K562 (cell line): ENCODE results near the gene TBC1D5. TPM values are rescaled to one million over a fixed set of nuclear protein-coding genes. Genes with fewer than 3 reads are reported as not detected.
A peak's percentile ranks its signal among the peaks of the same experiment; 100 is the strongest.

Source experiments
- ATF1 ChIP-seq, 2 experiments: fragments of 450-650 bp in 1 of 2; IDR thresholded peaks; 2 replicates each; pipeline ENCODE4 v1.6.1; 2016; ENCODE audit warnings: missing compliant biosample characterization in 1 of 2, missing genetic modification characterization in 1 of 2
- HNRNPLL ChIP-seq: fragments of 200-400 bp; formaldehyde crosslinking; IDR thresholded peaks from 2 replicates; pipeline ENCODE4 v1.6.1; 2017; ENCODE audit warnings: low read length, low read depth, mild to moderate bottlenecking; ENCODE audit not compliant: poor library complexity, severe bottlenecking
- HNRNPUL1 ChIP-seq: fragments of 200-400 bp; formaldehyde crosslinking; IDR thresholded peaks from 2 replicates; pipeline ENCODE4 v1.6.1; 2017; ENCODE audit warnings: low read length
- MCM5 ChIP-seq: fragments of 450-650 bp; IDR thresholded peaks from 2 replicates; pipeline ENCODE4 v1.6.1; 2016; ENCODE audit warnings: low read depth
- PTBP1 ChIP-seq: fragments of 200-400 bp; formaldehyde crosslinking; IDR thresholded peaks from 2 replicates; pipeline ENCODE4 v1.6.1; 2017; ENCODE audit warnings: low read depth, low read length
- U2AF1 ChIP-seq: fragments of 200-400 bp; formaldehyde crosslinking; optimal IDR thresholded peaks from 2 replicates; pipeline ENCODE3; 2017; ENCODE audit warnings: mild to moderate bottlenecking, low read depth, low read length, moderate library complexity
- USF1 ChIP-seq: sonication (generic); formaldehyde crosslinking; IDR thresholded peaks from 2 replicates; pipeline ENCODE4 v1.9.0; 2022; ENCODE audit warnings: mild to moderate bottlenecking, missing genetic modification reagents
- XRCC4 ChIP-seq: IDR thresholded peaks from one replicate; pipeline ENCODE4 v1.6.1; 2011; ENCODE audit not compliant: insufficient read depth, insufficient read length; ENCODE audit errors: extremely low read depth
- ZBTB26 ChIP-seq: fragments of 450-650 bp; formaldehyde crosslinking; IDR thresholded peaks from 2 replicates; pipeline ENCODE4 v1.4.0; 2022; ENCODE audit warnings: missing genetic modification characterization
- ZNF133 ChIP-seq: fragments of 250-450 bp; sonication (Bioruptor Pico); IDR thresholded peaks from 2 replicates; pipeline ENCODE4 v1.4.0; 2020; ENCODE audit warnings: mild to moderate bottlenecking
- ZNF24 ChIP-seq: fragments of 450-650 bp; IDR thresholded peaks from 2 replicates; pipeline ENCODE4 v1.6.1; 2016
- ZNF263 ChIP-seq: sonication (generic); formaldehyde crosslinking; IDR thresholded peaks from 2 replicates; pipeline ENCODE4 v1.8.0; 2022; ENCODE audit warnings: mild to moderate bottlenecking, missing genetic modification reagents, borderline replicate concordance
- ZNF431 ChIP-seq: sonication (generic); formaldehyde crosslinking; IDR thresholded peaks from 2 replicates; pipeline ENCODE4 v1.8.0; 2022; ENCODE audit warnings: mild to moderate bottlenecking, missing genetic modification reagents
- ZNF57 ChIP-seq: fragments of 450-650 bp; formaldehyde crosslinking; IDR thresholded peaks from 2 replicates; pipeline ENCODE4 v1.4.0; 2020; ENCODE audit warnings: mild to moderate bottlenecking, moderate library complexity
- ZNF707 ChIP-seq: fragments of 250-450 bp; sonication (Bioruptor Pico); conservative IDR thresholded peaks from 2 replicates; pipeline ENCODE4 v1.8.0; 2022; ENCODE audit warnings: inconsistent platforms, mild to moderate bottlenecking, moderate library complexity
- polyA plus RNA-seq, 8 experiments: library from polyadenylated mRNA; depleted of rRNA in 4 of 8; stranded (reverse) in 5 of 8; unstranded in 3 of 8; fragments of >200 nt; fragmentation: Nextera tagmentation in 2 of 8; fragmentation: Illumina TruSeq in 1 of 8; extraction: Ambion mirVana in 2 of 8; extraction: Trizol in 1 of 8; gene quantifications; 2 replicates each; pipeline versions ENCODE4 v1.2.1 to v1.2.3, GENCODE V29; 2011 to 2014; ENCODE audit warnings: inconsistent platforms in 1 of 8, missing spikeins in 1 of 8
- total RNA-seq, 7 experiments: library from RNA; depleted of rRNA in 6 of 7; stranded (reverse); fragments of >200 nt in 6 of 7; fragmentation: Illumina TruSeq in 2 of 7; extraction: Trizol in 2 of 7; gene quantifications; 2 replicates each; pipeline versions ENCODE4 v1.2.1 to v1.2.3, GENCODE V29; 2011 to 2021; ENCODE audit warnings: low replicate concordance in 1 of 7
- TF ChIP-seq, protein P1 (sequence below): fragments of 450-650 bp; formaldehyde crosslinking; IDR thresholded peaks from 2 replicates; pipeline ENCODE4 v1.4.0; 2020; ENCODE audit warnings: mild to moderate bottlenecking, moderate library complexity
- TF ChIP-seq, protein P2 (sequence below), 2 experiments: fragments of 450-650 bp; IDR thresholded peaks; 2 replicates each; pipeline ENCODE4 v1.6.1; 2016
- TF ChIP-seq, protein P3 (sequence below): sonication (generic); formaldehyde crosslinking; IDR thresholded peaks from 2 replicates; pipeline ENCODE4 v1.8.1; 2023; ENCODE audit warnings: missing genetic modification reagents, mild to moderate bottlenecking, borderline replicate concordance
- TF ChIP-seq, protein P4 (sequence below): fragments of 250-450 bp; sonication (Bioruptor Pico); IDR thresholded peaks from 2 replicates; pipeline ENCODE4 v1.9.0; 2021; ENCODE audit warnings: mild to moderate bottlenecking

Gene TBC1D5
- total and polyA plus RNA-seq, 9 of the 15 experiments (the other 6 are each of a cell fraction or from before 2014, with no cell fraction given): 2.9 to 38.1 (median 25.6) TPM

DNA sequence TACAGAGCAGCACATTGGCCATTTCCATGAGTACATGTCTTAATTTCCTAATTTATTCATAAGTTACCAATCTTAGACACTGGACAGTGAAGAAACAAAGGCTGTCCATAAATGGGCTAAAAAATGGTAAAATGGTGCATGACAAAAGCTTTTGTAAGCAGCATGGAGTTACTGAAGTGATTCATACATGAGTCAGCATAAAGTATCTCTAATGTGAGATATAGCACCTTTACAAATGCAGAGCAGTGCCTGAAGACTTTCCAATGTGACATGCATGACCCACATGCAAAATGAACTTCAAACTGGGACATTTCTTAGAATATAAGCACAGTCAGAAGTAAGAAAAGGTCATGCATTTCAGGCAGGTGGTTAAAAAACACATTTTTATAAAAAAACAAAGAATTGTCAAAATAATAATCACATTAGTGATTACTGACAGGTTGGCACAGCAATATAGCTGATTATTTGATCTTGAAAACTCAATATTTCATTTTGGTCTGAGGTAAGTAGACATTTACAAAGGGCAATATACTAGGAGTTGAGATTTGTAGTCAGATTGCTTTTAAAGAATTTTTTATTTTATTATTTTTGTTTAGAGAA, 558.4 kb downstream of the TBC1D5 start (continued):
- TF ChIP-seq U2AF1: no peak
- TF ChIP-seq ZNF57: no peak
- no peak for TF ChIP-seq ZBTB26 (CRISPR knock-in tag)
- TF ChIP-seq, protein P1, sequence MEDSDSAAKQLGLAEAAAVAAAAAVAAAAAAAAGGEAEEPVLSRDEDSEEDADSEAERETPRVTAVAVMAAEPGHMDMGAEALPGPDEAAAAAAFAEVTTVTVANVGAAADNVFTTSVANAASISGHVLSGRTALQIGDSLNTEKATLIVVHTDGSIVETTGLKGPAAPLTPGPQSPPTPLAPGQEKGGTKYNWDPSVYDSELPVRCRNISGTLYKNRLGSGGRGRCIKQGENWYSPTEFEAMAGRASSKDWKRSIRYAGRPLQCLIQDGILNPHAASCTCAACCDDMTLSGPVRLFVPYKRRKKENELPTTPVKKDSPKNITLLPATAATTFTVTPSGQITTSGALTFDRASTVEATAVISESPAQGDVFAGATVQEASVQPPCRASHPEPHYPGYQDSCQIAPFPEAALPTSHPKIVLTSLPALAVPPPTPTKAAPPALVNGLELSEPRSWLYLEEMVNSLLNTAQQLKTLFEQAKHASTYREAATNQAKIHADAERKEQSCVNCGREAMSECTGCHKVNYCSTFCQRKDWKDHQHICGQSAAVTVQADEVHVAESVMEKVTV: no peak
- no peak for TF ChIP-seq ATF1 (CRISPR knock-in tag; IDR thresholded peaks at IDR 0.05)
- TF ChIP-seq ATF1 (tag; IDR thresholded peaks at IDR 0.05): no peak
- no peak for TF ChIP-seq ZNF707 (CRISPR knock-in tag)
- TF ChIP-seq MCM5: no peak
- TF ChIP-seq, protein P2, sequence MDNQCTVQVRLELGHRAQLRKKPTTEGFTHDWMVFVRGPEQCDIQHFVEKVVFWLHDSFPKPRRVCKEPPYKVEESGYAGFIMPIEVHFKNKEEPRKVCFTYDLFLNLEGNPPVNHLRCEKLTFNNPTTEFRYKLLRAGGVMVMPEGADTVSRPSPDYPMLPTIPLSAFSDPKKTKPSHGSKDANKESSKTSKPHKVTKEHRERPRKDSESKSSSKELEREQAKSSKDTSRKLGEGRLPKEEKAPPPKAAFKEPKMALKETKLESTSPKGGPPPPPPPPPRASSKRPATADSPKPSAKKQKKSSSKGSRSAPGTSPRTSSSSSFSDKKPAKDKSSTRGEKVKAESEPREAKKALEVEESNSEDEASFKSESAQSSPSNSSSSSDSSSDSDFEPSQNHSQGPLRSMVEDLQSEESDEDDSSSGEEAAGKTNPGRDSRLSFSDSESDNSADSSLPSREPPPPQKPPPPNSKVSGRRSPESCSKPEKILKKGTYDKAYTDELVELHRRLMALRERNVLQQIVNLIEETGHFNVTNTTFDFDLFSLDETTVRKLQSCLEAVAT (IDR thresholded peaks at IDR 0.05): no peak
- TF ChIP-seq XRCC4: no peak
- TF ChIP-seq ZNF24: peak; percentile 70
- no peak for TF ChIP-seq HNRNPUL1
- no peak for TF ChIP-seq ZNF431 (CRISPR knock-in tag)
- TF ChIP-seq, protein P3, sequence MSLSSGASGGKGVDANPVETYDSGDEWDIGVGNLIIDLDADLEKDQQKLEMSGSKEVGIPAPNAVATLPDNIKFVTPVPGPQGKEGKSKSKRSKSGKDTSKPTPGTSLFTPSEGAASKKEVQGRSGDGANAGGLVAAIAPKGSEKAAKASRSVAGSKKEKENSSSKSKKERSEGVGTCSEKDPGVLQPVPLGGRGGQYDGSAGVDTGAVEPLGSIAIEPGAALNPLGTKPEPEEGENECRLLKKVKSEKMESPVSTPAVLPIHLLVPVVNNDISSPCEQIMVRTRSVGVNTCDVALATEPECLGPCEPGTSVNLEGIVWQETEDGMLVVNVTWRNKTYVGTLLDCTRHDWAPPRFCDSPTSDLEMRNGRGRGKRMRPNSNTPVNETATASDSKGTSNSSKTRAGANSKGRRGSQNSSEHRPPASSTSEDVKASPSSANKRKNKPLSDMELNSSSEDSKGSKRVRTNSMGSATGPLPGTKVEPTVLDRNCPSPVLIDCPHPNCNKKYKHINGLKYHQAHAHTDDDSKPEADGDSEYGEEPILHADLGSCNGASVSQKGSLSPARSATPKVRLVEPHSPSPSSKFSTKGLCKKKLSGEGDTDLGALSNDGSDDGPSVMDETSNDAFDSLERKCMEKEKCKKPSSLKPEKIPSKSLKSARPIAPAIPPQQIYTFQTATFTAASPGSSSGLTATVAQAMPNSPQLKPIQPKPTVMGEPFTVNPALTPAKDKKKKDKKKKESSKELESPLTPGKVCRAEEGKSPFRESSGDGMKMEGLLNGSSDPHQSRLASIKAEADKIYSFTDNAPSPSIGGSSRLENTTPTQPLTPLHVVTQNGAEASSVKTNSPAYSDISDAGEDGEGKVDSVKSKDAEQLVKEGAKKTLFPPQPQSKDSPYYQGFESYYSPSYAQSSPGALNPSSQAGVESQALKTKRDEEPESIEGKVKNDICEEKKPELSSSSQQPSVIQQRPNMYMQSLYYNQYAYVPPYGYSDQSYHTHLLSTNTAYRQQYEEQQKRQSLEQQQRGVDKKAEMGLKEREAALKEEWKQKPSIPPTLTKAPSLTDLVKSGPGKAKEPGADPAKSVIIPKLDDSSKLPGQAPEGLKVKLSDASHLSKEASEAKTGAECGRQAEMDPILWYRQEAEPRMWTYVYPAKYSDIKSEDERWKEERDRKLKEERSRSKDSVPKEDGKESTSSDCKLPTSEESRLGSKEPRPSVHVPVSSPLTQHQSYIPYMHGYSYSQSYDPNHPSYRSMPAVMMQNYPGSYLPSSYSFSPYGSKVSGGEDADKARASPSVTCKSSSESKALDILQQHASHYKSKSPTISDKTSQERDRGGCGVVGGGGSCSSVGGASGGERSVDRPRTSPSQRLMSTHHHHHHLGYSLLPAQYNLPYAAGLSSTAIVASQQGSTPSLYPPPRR (CRISPR knock-in tag): no peak
- no peak for TF ChIP-seq PTBP1
- no peak for TF ChIP-seq ZNF133 (CRISPR knock-in tag)
- TF ChIP-seq ZNF263 (CRISPR knock-in tag): no peak
- no peak for TF ChIP-seq HNRNPLL
- TF ChIP-seq, protein P4, sequence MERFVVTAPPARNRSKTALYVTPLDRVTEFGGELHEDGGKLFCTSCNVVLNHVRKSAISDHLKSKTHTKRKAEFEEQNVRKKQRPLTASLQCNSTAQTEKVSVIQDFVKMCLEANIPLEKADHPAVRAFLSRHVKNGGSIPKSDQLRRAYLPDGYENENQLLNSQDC: no peak
- no peak for TF ChIP-seq USF1 (CRISPR knock-in tag)
